ENCODE data around the gene OGFR. TPM values are rescaled to one million over a fixed set of nuclear protein-coding genes. Genes with fewer than 3 reads are reported as not detected.

Gene OGFR
- total RNA-seq, 1 donor from 2014 or later: 96.5 TPM

- Histone ChIP-seq H3K4me3 (ENCODE audit: insufficient read depth, low read depth, low read length) (no peak overlapping the region), H3K4me2 (ENCODE audit: low read length) (no peak overlapping the region), H3K79me2 (ENCODE audit: insufficient read depth, low read length) (peaks cover 13% of the 10 kb centered on the region), H3K9ac (ENCODE audit: low read length) (no peak overlapping the region), H2AFZ (ENCODE audit: low read depth, low read length) (no peak overlapping the region), H3K27me3 (ENCODE audit: insufficient read depth, low read length) (no peaks in the 10 kb centered on the region), H3K36me3 (ENCODE audit: insufficient read depth, low read length) (peaks cover 7% of the 10 kb centered on the region), H3K27ac (ENCODE audit: low read depth, low read length) (no peak overlapping the region), H4K20me1 (ENCODE audit: insufficient read depth, low read length) (peaks cover 34% of the 10 kb centered on the region), H3K9me3 (ENCODE audit: insufficient read depth, low read depth, low read length) (no peaks in the 10 kb centered on the region), H3K4me1 (ENCODE audit: insufficient read depth, low read length) (peaks cover 18% of the 10 kb centered on the region)
- no peak overlapping the region for H3K27ac Mint-ChIP-seq (ENCODE audit: unreplicated experiment)
- H3K4me1 Mint-ChIP-seq (ENCODE audit: low read depth, unreplicated experiment): peaks cover 10% of the 10 kb centered on the region
- H3K36me3 Mint-ChIP-seq (ENCODE audit: low read depth, unreplicated experiment): peaks cover 18% of the 10 kb centered on the region
- no peaks in the 10 kb centered on the region for H3K9me3 Mint-ChIP-seq (ENCODE audit: unreplicated experiment)
- no peak for DNase-seq (ENCODE audit: low read depth)
- H3K27me3 Mint-ChIP-seq (ENCODE audit: low read depth, unreplicated experiment): no peaks in the 10 kb centered on the region
- peak overlapping the region; percentile 54 for H3K4me3 Mint-ChIP-seq (ENCODE audit: unreplicated experiment)
- TF ChIP-seq EZH2 (IDR thresholded peaks at IDR 0.05; ENCODE audit: insufficient read depth, low read length) (no peak), CTCF (IDR thresholded peaks at IDR 0.05; ENCODE audit: insufficient read depth, low read depth, low read length) (no peak)
- FAIRE-seq: no peak
These were observed 5.6 kb upstream of the OGFR start for GRCh38 chr20:62799036-62799435.

- Histone ChIP-seq H3K9me3 (ENCODE audit: insufficient read depth, low read depth, low read length) (no peaks in the 10 kb centered on the region), H3K4me1 (ENCODE audit: insufficient read depth, low read length) (peaks cover 20% of the 10 kb centered on the region), H3K27me3 (ENCODE audit: insufficient read depth, low read length) (no peaks in the 10 kb centered on the region), H2AFZ (ENCODE audit: low read depth, low read length) (no peak overlapping the region), H3K27ac (ENCODE audit: low read depth, low read length) (no peak overlapping the region), H3K9ac (ENCODE audit: low read length) (no peak overlapping the region), H3K79me2 (ENCODE audit: insufficient read depth, low read length) (peaks cover 13% of the 10 kb centered on the region), H3K4me2 (ENCODE audit: low read length) (no peak overlapping the region), H4K20me1 (ENCODE audit: insufficient read depth, low read length) (peaks cover 34% of the 10 kb centered on the region), H3K36me3 (ENCODE audit: insufficient read depth, low read length) (peaks cover 7% of the 10 kb centered on the region), H3K4me3 (ENCODE audit: insufficient read depth, low read depth, low read length) (no peak overlapping the region)
- Mint-ChIP-seq H3K27me3 (ENCODE audit: low read depth, unreplicated experiment) (no peaks in the 10 kb centered on the region), H3K36me3 (ENCODE audit: low read depth, unreplicated experiment) (peaks cover 18% of the 10 kb centered on the region), H3K27ac (ENCODE audit: unreplicated experiment) (no peak overlapping the region), H3K4me3 (ENCODE audit: unreplicated experiment) (peak overlapping the region; percentile 54), H3K9me3 (ENCODE audit: unreplicated experiment) (no peaks in the 10 kb centered on the region), H3K4me1 (ENCODE audit: low read depth, unreplicated experiment) (peaks cover 10% of the 10 kb centered on the region)
- DNase-seq (ENCODE audit: low read depth) (no peak), FAIRE-seq (no peak)
- TF ChIP-seq EZH2 (IDR thresholded peaks at IDR 0.05; ENCODE audit: insufficient read depth, low read length) (no peak), CTCF (IDR thresholded peaks at IDR 0.05; ENCODE audit: insufficient read depth, low read depth, low read length) (no peak)
These were observed 5.2 kb upstream of the OGFR start for GRCh38 chr20:62799459-62799858.

- Histone ChIP-seq H4K20me1 (ENCODE audit: insufficient read depth, low read length) (peaks cover 34% of the 10 kb centered on the region), H3K9ac (ENCODE audit: low read length) (no peak overlapping the region), H3K36me3 (ENCODE audit: insufficient read depth, low read length) (peaks cover 7% of the 10 kb centered on the region), H3K27me3 (ENCODE audit: insufficient read depth, low read length) (no peaks in the 10 kb centered on the region), H3K4me1 (ENCODE audit: insufficient read depth, low read length) (peaks cover 20% of the 10 kb centered on the region), H2AFZ (ENCODE audit: low read depth, low read length) (no peak overlapping the region), H3K9me3 (ENCODE audit: insufficient read depth, low read depth, low read length) (no peaks in the 10 kb centered on the region), H3K79me2 (ENCODE audit: insufficient read depth, low read length) (peaks cover 13% of the 10 kb centered on the region), H3K4me2 (ENCODE audit: low read length) (no peak overlapping the region), H3K27ac (ENCODE audit: low read depth, low read length) (no peak overlapping the region), H3K4me3 (ENCODE audit: insufficient read depth, low read depth, low read length) (no peak overlapping the region)
- no peaks in the 10 kb centered on the region for H3K9me3 Mint-ChIP-seq (ENCODE audit: unreplicated experiment)
- no peak for TF ChIP-seq CTCF (IDR thresholded peaks at IDR 0.05; ENCODE audit: insufficient read depth, low read depth, low read length)
- no peak for TF ChIP-seq EZH2 (IDR thresholded peaks at IDR 0.05; ENCODE audit: insufficient read depth, low read length)
- FAIRE-seq (no peak), DNase-seq (ENCODE audit: low read depth) (no peak)
- peak overlapping the region; percentile 62 for H3K4me3 Mint-ChIP-seq (ENCODE audit: unreplicated experiment)
- no peaks in the 10 kb centered on the region for H3K27me3 Mint-ChIP-seq (ENCODE audit: low read depth, unreplicated experiment)
- H3K36me3 Mint-ChIP-seq (ENCODE audit: low read depth, unreplicated experiment): peaks cover 18% of the 10 kb centered on the region
- no peak overlapping the region for H3K27ac Mint-ChIP-seq (ENCODE audit: unreplicated experiment)
- peaks cover 10% of the 10 kb centered on the region for H3K4me1 Mint-ChIP-seq (ENCODE audit: low read depth, unreplicated experiment)
These were observed 4.8 kb upstream of the OGFR start for GRCh38 chr20:62799873-62800272.

Measured in astrocyte (in vitro differentiated cells and primary cell).